ENCODE data around the gene EFCAB3.
"Not testable (repeated sequence)": the region's sequence is repeated elsewhere in the genome, so short reads cannot be mapped to it uniquely, and the experiment has no call there.

DNA sequence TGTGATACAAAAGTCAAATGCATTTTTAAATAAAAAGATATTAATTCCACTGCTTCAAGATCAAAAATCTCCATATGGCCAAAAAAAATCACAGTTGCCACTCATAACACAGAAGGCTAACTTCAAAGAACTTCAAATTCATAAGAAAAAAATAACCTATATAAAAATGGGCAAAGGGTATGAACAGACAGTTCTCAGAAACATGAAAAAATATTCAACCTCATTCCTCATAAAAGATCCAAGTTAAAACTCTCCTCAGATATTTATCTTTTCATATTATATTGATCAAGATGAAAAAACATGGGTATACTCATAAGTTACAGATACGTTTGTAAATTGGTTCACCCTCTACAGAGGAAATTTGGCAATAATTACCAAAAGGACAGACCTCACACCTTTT lies 32.7 kb downstream of the EFCAB3 start:
- not testable (repeated sequence) for TF ChIP-seq POLR2A (IDR thresholded peaks at IDR 0.05; ENCODE audit: low read depth, low read length); POLR2AphosphoS5 (IDR thresholded peaks at IDR 0.05; ENCODE audit: low read depth, low read length); TAF1 (IDR thresholded peaks at IDR 0.05; ENCODE audit: borderline replicate concordance, low read depth, low read length)

All from GM12892 (cell line).